CD14-positive monocyte (primary cell): ENCODE measurements around the gene OTOS. TPM values are rescaled to one million over a fixed set of nuclear protein-coding genes. Genes with fewer than 3 reads are reported as not detected.

Experiments used
- DNase-seq, 3 donors: peaks; one replicate each; pipeline ENCODE4 v3.0.0-alpha.2; 2011 to 2022
- H2AFZ ChIP-seq: 2 replicates; pipeline ENCODE4 v1.6.0; 2012; ENCODE audit warnings: mild to moderate bottlenecking, low read depth, low read length, inconsistent platforms; ENCODE audit not compliant: insufficient read depth, poor library complexity, severe bottlenecking
- H3K27ac ChIP-seq, 2 donors: 1 replicate in 1 of 2; 2 replicates in 1 of 2; pipeline ENCODE4 v1.5.1; 2012 to 2013; ENCODE audit warnings: low read length in 2 of 2, control low read depth in 1 of 2, inconsistent platforms in 1 of 2, low read depth in 1 of 2, mild to moderate bottlenecking in 1 of 2
- H3K27me3 ChIP-seq, 2 donors: one replicate each; pipeline versions ENCODE4 v1.6.0 to v1.6.1; 2011 to 2013; ENCODE audit warnings: low read length in 2 of 2; ENCODE audit not compliant: control insufficient read depth in 2 of 2, insufficient read depth in 2 of 2
- H3K36me3 ChIP-seq, 2 donors: replicated peaks in 1 of 2; 1 replicate in 1 of 2; 2 replicates in 1 of 2; pipeline versions ENCODE4 v1.5.1 to v1.6.1; 2012 to 2013; ENCODE audit warnings: low read length in 2 of 2, control low read depth in 1 of 2, inconsistent platforms in 1 of 2, mild to moderate bottlenecking in 1 of 2; ENCODE audit not compliant: insufficient read depth in 2 of 2, control insufficient read depth in 1 of 2
- H3K4me1 ChIP-seq, 2 donors: 1 replicate in 1 of 2; 2 replicates in 1 of 2; pipeline versions ENCODE4 v1.5.1 to v1.6.1; 2012 to 2013; ENCODE audit warnings: low read length in 2 of 2, control low read depth in 1 of 2, inconsistent platforms in 1 of 2, mild to moderate bottlenecking in 1 of 2, moderate library complexity in 1 of 2; ENCODE audit not compliant: insufficient read depth in 2 of 2, control insufficient read depth in 1 of 2
- H3K4me2 ChIP-seq: replicated peaks from 2 replicates; pipeline ENCODE3; 2012; ENCODE audit warnings: low read length, moderate library complexity, mild to moderate bottlenecking; ENCODE audit not compliant: poor library complexity, severe bottlenecking; ENCODE audit errors: extremely low read depth
- H3K4me3 ChIP-seq, 3 experiments: fragments of 200-600 bp in 1 of 3; sonication (generic) in 1 of 3; replicated peaks in 1 of 3; 1 replicate in 2 of 3; 2 replicates in 1 of 3; pipeline ENCODE4 v1.5.1; 2011 to 2013; ENCODE audit warnings: low read length in 3 of 3, mild to moderate bottlenecking in 3 of 3, control low read depth in 2 of 3, low read depth in 2 of 3, inconsistent platforms in 1 of 3, moderate library complexity in 1 of 3
- H3K79me2 ChIP-seq: 2 replicates; pipeline ENCODE4 v1.6.0; 2012; ENCODE audit warnings: mild to moderate bottlenecking, control low read depth, inconsistent platforms, low read length, moderate library complexity; ENCODE audit not compliant: insufficient read depth
- H3K9ac ChIP-seq: 2 replicates; pipeline ENCODE4 v1.6.0; 2017; ENCODE audit warnings: low read length, mild to moderate bottlenecking; ENCODE audit not compliant: insufficient read depth, poor library complexity, severe bottlenecking
- H3K9me3 ChIP-seq, 2 donors: replicated peaks in 1 of 2; 1 replicate in 1 of 2; 2 replicates in 1 of 2; pipeline versions ENCODE4 v1.5.1 to v1.6.1; 2012 to 2013; ENCODE audit warnings: low read length in 2 of 2, control low read depth in 1 of 2; ENCODE audit not compliant: control insufficient read depth in 1 of 2, insufficient read depth in 1 of 2
- H4K20me1 ChIP-seq: 2 replicates; pipeline ENCODE4 v1.6.0; 2012; ENCODE audit warnings: mild to moderate bottlenecking, low read length, control low read depth, moderate library complexity; ENCODE audit not compliant: insufficient read depth
- H3K27ac Mint-ChIP-seq, 7 donors: one replicate each; pipeline ENCODE4 v1.8.0; 2020; ENCODE audit warnings: mild to moderate bottlenecking in 7 of 7, mixed read lengths in 7 of 7, moderate library complexity in 6 of 7, inconsistent platforms in 2 of 7
- H3K27me3 Mint-ChIP-seq, 3 donors: one replicate each; pipeline ENCODE4 v1.8.0; 2021 to 2022; ENCODE audit warnings: low read depth in 3 of 3, mild to moderate bottlenecking in 3 of 3, mixed read lengths in 3 of 3, moderate library complexity in 3 of 3, inconsistent platforms in 1 of 3
- H3K36me3 Mint-ChIP-seq, 2 donors: one replicate each; pipeline ENCODE4 v1.8.0; 2020; ENCODE audit warnings: mixed read lengths in 2 of 2, inconsistent platforms in 1 of 2, mild to moderate bottlenecking in 1 of 2
- H3K4me1 Mint-ChIP-seq: one replicate; pipeline ENCODE4 v1.8.0; 2020; ENCODE audit warnings: mild to moderate bottlenecking, mixed read lengths
- H3K4me3 Mint-ChIP-seq, 2 donors: one replicate each; pipeline ENCODE4 v1.8.0; 2020; ENCODE audit warnings: mild to moderate bottlenecking in 2 of 2, mixed read lengths in 2 of 2, moderate library complexity in 1 of 2
- H3K9me3 Mint-ChIP-seq, 7 donors: one replicate each; pipeline ENCODE4 v1.8.0; 2020 to 2022; ENCODE audit warnings: mixed read lengths in 7 of 7, mild to moderate bottlenecking in 6 of 7, moderate library complexity in 6 of 7, inconsistent platforms in 2 of 7
- CTCF ChIP-seq: fragments of 200-600 bp; IDR thresholded peaks from one replicate; pipeline ENCODE4 v1.8.0; 2022; ENCODE audit warnings: antibody characterized with exemption, mild to moderate bottlenecking
- WGBS: methylation state at CpG from one replicate; pipeline ENCODE4 v1.1.5; 2013; ENCODE audit warnings: missing lambda C conversion rate; ENCODE audit not compliant: insufficient coverage; 5-methylcytosine and 5-hydroxymethylcytosine counted together
- intact Hi-C, 2 donors: fragments of 100-400 bp; cut with micrococcal nuclease; formaldehyde crosslinking; loops; one replicate each; pipeline versions ENCODE4 v1.15.0 to v1.15.1; 2023
- polyA plus RNA-seq, 3 donors: library from polyadenylated mRNA; depleted of rRNA in 1 of 3; unstranded in 2 of 3; stranded (reverse) in 1 of 3; fragments of 300-500 nt in 2 of 3; fragments of >200 nt in 1 of 3; fragmentation: Illumina TruSeq in 2 of 3; gene quantifications; 1 replicate in 2 of 3; 2 replicates in 1 of 3; pipeline ENCODE4 v1.2.3, GENCODE V29; 2012 to 2021

OTOS gene
- polyA plus RNA-seq, 3 donors, result not detected

GRCh38 chr2:240162032-240162431, 21.6 kb upstream of the OTOS start:
- Histone ChIP-seq H3K4me3 (no peak overlapping the region), H3K4me2 (no peak overlapping the region), H3K27ac (no peak overlapping the region), H2AFZ (no peak overlapping the region), H3K9ac (no peak overlapping the region), H3K27me3 (no peaks in the 10 kb centered on the region), H3K36me3 (no peaks in the 10 kb centered on the region), H4K20me1 (no peaks in the 10 kb centered on the region), H3K4me1 (no peaks in the 10 kb centered on the region), H3K9me3 (peaks cover 11 to 26% of the 10 kb centered on the region in 2 donors), H3K79me2 (no peaks in the 10 kb centered on the region)
- no peaks in the 10 kb centered on the region for H3K36me3 Mint-ChIP-seq
- no peaks in the 10 kb centered on the region for H3K4me1 Mint-ChIP-seq
- DNase-seq, result no peak
- no peak overlapping the region for H3K4me3 Mint-ChIP-seq
- H3K9me3 Mint-ChIP-seq, result peaks cover 10 to 27% (median 14%) of the 10 kb centered on the region in 7 donors
- H3K27ac Mint-ChIP-seq, result no peak overlapping the region
- TF ChIP-seq CTCF, result no peak
- 73% methylated on average over 3 of the region's 5 CpGs for WGBS
- H3K27me3 Mint-ChIP-seq, result peaks cover 0 to 2% (median 1%) of the 10 kb centered on the region in 3 donors
- intact Hi-C loops, result no loop called here

- H4K20me1 ChIP-seq, result no peaks in the 10 kb centered on the region
- H3K36me3 ChIP-seq, result no peaks in the 10 kb centered on the region
- no peak overlapping the region for H3K4me3 ChIP-seq
- Mint-ChIP-seq H3K9me3 (peaks cover 10 to 22% (median 14%) of the 10 kb centered on the region in 7 donors), H3K27ac (no peak overlapping the region), H3K4me1 (no peaks in the 10 kb centered on the region), H3K36me3 (no peaks in the 10 kb centered on the region), H3K27me3 (peaks cover 0 to 2% (median 1%) of the 10 kb centered on the region in 3 donors), H3K4me3 (no peak overlapping the region)
- DNase-seq, result no peak
- intact Hi-C loops, result no loop called here
- no peak overlapping the region for H3K27ac ChIP-seq
- H3K4me2 ChIP-seq, result no peak overlapping the region
- TF ChIP-seq CTCF, result no peak
- no peaks in the 10 kb centered on the region for H3K4me1 ChIP-seq
- peaks cover 11 to 18% of the 10 kb centered on the region in 2 donors for H3K9me3 ChIP-seq
- WGBS, result 84% methylated on average over 19 of the region's 21 CpGs
- H2AFZ ChIP-seq, result no peak overlapping the region
- no peaks in the 10 kb centered on the region for H3K27me3 ChIP-seq
- no peaks in the 10 kb centered on the region for H3K79me2 ChIP-seq
- no peak overlapping the region for H3K9ac ChIP-seq
Observed at GRCh38 chr2:240161087-240161750, 20.8 kb upstream of the OTOS start.
